ENCODE results near the gene METTL25B. TPM values are rescaled to one million over a fixed set of nuclear protein-coding genes. Genes with fewer than 3 reads are reported as not detected.
A peak's percentile ranks its signal among the peaks of the same experiment; 100 is the strongest.

Gene METTL25B
- total and polyA plus RNA-seq, 12 donors: 12.8 to 45.2 (median 15.6) TPM

- Histone ChIP-seq H3K27me3 (no peaks in the 10 kb centered on the region), H3K36me3 (peaks cover 0 to 30% (median 0%) of the 10 kb centered on the region in 9 donors), H3K4me3 (no peak overlapping the region), H3K9me3 (no peaks in the 10 kb centered on the region), H3K4me1 (peaks cover 11 to 80% (median 54%) of the 10 kb centered on the region in 9 donors), H3K27ac (no peak overlapping the region)
- DNase-seq (no peak), ATAC-seq (no peak)
- WGBS, 2 donors: 89 to 90% methylated on average over 5 of the region's 5 CpGs
- intact Hi-C loops (cut with DNase I): no loop called here
- TF ChIP-seq, protein P1, sequence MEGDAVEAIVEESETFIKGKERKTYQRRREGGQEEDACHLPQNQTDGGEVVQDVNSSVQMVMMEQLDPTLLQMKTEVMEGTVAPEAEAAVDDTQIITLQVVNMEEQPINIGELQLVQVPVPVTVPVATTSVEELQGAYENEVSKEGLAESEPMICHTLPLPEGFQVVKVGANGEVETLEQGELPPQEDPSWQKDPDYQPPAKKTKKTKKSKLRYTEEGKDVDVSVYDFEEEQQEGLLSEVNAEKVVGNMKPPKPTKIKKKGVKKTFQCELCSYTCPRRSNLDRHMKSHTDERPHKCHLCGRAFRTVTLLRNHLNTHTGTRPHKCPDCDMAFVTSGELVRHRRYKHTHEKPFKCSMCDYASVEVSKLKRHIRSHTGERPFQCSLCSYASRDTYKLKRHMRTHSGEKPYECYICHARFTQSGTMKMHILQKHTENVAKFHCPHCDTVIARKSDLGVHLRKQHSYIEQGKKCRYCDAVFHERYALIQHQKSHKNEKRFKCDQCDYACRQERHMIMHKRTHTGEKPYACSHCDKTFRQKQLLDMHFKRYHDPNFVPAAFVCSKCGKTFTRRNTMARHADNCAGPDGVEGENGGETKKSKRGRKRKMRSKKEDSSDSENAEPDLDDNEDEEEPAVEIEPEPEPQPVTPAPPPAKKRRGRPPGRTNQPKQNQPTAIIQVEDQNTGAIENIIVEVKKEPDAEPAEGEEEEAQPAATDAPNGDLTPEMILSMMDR (IDR thresholded peaks at IDR 0.05): no peak
Measured at GRCh38 chr1:156775799-156776198, 47.5 kb downstream of the METTL25B start.

- H3K27ac ChIP-seq: no peak overlapping the region
- TF ChIP-seq, protein P1 (IDR thresholded peaks at IDR 0.05): no peak
- no peaks in the 10 kb centered on the region for H3K9me3 ChIP-seq
- peaks cover 11 to 80% (median 54%) of the 10 kb centered on the region in 9 donors for H3K4me1 ChIP-seq
- no peak overlapping the region for H3K4me3 ChIP-seq
- intact Hi-C loops (cut with DNase I): no loop called here
- DNase-seq (no peak), ATAC-seq (no peak)
- 58 to 60% methylated on average over 4 of the region's 4 CpGs for WGBS, 2 donors
- H3K27me3 ChIP-seq: no peaks in the 10 kb centered on the region
- H3K36me3 ChIP-seq: peaks cover 0 to 27% (median 0%) of the 10 kb centered on the region in 9 donors
Measured at GRCh38 chr1:156776942-156777341, 48.7 kb downstream of the METTL25B start.

- ATAC-seq: no peak
- H3K4me1 ChIP-seq: peaks cover 11 to 79% (median 47%) of the 10 kb centered on the region in 9 donors
- TF ChIP-seq, protein P1 (IDR thresholded peaks at IDR 0.05): no peak
- no peak overlapping the region for H3K4me3 ChIP-seq
- 20 to 24% methylated on average over 1 of the region's 1 CpG for WGBS, 2 donors
- peaks cover 0 to 27% (median 4%) of the 10 kb centered on the region in 9 donors for H3K36me3 ChIP-seq
- H3K27me3 ChIP-seq: no peaks in the 10 kb centered on the region
- no peaks in the 10 kb centered on the region for H3K9me3 ChIP-seq
- intact Hi-C loops (cut with DNase I): no loop called here
- peak overlapping the region in 1 of 10 donors; percentile 3 for H3K27ac ChIP-seq
- no peak for DNase-seq
Measured at GRCh38 chr1:156777573-156777972, 49.3 kb downstream of the METTL25B start.

DNA sequence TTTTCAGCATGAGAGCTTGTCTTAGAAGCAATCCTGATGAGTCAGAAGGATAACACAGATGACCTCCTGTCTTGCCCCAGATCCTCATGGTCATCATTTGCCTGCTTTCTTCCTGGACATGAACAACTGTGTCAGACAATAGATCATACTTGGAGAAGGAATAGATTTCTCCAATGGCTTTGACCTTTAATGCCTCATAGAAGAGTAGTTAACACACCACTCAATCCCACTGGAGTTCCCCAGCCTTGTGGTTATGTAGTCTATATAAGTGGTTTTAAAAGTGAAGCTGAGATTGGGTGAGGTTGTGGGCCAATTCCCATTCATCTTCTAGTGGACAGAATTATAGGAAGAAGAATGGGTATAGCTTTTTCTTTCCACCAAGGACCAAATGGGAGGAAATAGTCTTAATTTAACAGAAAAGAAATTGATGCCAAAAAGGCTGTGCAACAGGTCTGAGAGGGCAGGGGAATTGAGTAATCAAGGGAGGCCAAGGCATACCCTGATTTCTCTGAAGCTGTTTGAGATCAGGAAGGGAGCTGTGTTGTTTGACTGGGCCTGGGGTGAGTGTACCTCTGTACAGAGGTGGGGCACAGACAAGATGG lies 53.4 kb downstream of the METTL25B start:
- TF ChIP-seq, protein P1 (IDR thresholded peaks at IDR 0.05): no peak
- intact Hi-C loops (cut with DNase I): no loop called here
- DNase-seq (no peak), ATAC-seq (peak in 1 of 8 donors; percentile 61)
- Histone ChIP-seq H3K4me3 (no peak overlapping the region), H3K9me3 (no peaks in the 10 kb centered on the region), H3K27ac (no peak overlapping the region), H3K36me3 (peaks cover 0 to 68% (median 18%) of the 10 kb centered on the region in 9 donors), H3K27me3 (no peaks in the 10 kb centered on the region), H3K4me1 (peaks cover 2 to 56% (median 25%) of the 10 kb centered on the region in 9 donors)
